GM21367 (cell line): Measurements from ENCODE around the gene PHAF1.

Source experiments
- ATAC-seq: cut with Tn5 transposase; IDR thresholded peaks from one replicate; pipeline ENCODE4 v1.9.1; 2021; ENCODE audit not compliant: unreplicated experiment

PHAF1 gene

DNA sequence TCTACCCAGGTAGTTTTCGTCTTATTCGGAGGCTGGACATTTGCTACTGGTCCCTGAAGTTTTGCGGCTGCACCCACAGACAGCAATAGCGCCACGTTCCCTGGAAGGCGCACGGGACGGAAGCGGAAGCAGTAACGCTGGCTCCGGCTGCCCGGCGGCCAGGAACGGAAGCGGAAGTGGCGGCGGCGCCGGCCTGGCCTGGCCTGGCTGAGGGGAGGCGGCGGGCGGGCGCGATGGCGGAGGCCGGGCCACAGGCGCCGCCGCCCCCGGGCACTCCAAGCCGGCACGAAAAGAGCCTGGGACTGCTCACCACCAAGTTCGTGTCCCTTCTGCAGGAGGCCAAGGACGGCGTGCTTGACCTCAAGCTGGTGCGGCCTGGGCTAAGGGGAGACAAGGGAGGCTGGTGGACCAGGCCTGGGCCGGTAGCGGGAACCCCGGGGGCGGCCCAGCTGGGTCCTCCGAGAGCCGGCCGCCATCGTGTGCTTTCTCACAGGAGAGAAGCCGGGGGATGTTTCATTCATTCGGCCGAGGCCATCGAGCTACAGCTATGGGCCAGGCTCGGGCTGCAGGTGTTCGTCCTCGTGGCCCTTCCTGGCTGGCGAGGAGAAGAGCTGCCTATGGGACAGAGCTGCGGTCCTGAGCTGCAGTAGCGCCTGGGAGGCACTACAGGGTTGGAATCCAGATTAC is 82.4 kb downstream of the PHAF1 start, which contains the start of gene E2F4:
TSS of gene E2F4 (plus strand) at position 161 of the 687 bp plus-strand sequence. CDS start at position 234, 73 bp downstream.
- ATAC-seq, result peak; percentile 75

DNA sequence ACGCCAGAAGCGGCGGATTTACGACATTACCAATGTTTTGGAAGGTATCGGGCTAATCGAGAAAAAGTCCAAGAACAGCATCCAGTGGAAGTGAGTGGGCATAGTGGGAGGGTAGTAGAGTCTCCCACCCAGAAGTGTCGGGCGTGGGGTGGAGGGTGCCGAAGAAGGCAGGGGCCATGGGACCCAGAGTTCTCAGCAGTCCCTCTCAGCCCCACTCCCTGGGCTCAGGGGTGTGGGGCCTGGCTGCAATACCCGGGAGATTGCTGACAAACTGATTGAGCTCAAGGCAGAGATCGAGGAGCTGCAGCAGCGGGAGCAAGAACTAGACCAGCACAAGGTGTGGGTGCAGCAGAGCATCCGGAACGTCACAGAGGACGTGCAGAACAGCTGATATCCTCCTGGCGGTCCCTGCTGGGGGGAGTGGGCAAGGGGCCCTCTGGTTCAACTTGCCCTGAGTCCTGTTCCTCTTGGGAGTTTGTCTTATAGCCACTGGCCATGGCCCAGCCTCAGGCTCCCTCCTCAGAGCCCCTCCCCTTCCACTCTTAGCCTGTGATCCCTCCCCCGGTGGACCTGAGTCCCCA is 83.1 kb downstream of the PHAF1 start:
- ATAC-seq, result no peak

DNA sequence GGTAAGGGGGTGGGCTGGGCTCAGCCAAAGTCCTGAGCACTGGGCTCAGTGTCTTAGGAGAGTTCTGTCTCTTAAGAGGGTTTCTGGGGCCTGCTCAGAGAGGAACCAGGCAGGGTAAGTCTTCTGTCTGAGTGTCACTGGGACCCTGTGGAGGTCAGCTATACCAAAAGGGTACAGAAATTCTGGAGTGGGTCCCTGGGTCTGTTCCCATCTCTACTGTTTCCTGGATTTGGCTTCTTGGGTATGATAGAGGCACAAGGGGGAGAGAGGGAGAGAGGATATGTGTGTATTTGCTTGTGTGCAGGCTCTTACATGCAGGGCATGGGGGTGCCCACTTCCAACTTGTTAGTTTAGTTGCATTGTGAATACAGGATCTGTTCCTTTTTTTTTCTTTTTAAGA is 83.8 kb downstream of the PHAF1 start:
- ATAC-seq, result no peak

DNA sequence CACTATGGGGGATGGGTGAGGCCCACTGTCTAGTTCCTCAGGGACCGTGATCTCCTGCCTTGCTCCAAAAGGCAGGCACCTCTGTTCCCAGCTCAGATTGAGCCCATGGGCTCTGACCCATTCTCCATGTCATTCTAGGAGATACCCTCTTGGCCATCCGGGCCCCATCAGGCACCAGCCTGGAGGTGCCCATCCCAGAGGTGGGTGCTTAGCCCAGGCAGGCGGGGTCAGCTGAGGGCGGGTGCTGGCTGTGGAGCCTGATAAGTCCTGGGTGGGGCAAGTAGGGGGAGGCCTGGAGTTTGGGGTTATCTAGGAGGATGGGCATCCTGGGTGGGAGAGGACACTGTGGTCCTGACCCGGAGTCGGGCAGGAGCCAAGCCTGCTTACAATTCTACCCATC is 84.5 kb downstream of the PHAF1 start:
- no peak for ATAC-seq

DNA sequence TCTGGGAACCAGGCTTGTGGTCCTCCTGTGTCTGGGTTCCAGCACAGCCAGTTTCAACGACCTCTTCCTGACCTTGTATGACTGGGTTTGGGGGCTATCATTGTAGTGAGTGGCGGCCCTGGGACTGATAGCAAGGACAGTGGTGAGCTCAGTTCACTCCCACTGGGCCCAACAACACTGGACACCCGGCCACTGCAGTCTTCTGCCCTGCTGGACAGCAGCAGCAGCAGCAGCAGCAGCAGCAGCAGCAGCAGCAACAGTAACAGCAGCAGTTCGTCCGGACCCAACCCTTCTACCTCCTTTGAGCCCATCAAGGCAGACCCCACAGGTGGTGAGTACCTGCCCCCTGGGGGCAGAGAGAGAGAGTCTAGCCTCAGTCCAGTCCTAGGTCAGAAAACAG is 85.9 kb downstream of the PHAF1 start:
- ATAC-seq, result no peak

DNA sequence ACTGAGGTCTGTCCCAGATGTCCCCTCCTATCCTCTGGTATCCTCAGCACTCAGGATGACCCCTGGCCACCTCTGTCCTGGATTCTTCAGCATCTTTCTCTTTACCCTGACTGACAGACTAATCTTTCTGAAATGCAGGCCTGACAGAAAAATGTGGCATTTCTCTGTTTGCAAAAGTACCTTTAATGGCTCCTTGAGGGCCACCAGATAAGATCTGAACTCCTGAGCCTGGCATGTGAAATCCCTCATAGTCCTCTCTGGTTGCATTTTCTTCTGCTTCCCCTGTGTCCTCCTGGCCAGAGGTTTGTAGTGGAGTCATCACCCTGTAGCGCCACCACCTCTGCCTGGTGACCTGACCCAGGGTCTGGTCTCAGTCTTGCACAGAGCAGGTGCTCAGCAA is 87.1 kb downstream of the PHAF1 start:
- no peak for ATAC-seq

DNA sequence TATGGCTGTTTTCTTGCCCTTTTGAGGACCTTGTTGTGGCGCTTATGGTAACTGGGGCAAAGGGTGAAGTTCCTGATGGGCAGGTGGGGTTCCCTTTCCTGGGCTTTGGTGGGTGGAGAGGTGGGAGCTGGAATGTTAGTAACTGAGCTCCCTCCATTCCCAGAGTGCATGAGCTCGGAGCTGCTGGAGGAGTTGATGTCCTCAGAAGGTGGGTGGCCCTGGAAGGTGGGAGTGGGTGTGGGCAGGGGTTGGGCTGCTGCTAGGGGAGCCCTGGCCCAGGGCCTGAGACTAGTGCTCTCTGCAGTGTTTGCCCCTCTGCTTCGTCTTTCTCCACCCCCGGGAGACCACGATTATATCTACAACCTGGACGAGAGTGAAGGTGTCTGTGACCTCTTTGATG is 88.0 kb downstream of the PHAF1 start:
- no peak for ATAC-seq
